Fibroblast of peridontal ligament (primary cell): Measurements from ENCODE around the gene CYSRT1.
A peak's percentile ranks its signal among the peaks of the same experiment; 100 is the strongest.

Experiments
- DNase-seq: peaks from one replicate; pipeline ENCODE4 v3.0.0-alpha.2; 2010; ENCODE audit errors: extremely low read depth

Gene CYSRT1

DNA sequence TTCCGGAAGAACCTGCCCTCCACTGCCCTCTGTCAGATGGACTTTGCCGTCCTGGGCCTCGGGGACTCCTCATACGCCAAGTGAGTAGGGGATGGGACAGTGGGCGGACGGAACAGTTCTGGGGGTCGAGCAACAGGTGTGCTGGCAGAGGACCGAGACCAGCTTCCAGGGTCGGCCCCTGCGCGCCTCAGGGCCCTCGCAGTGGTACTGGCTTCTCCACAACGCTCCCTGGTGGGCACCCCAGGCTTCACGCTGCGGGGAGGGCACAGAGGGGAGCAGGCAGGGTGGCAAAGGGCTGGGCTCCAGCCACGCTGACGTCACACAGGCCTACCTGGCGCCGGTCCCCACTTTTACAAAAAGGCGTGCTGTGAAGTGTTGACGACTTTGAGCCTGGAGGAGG, 12.5 kb upstream of the CYSRT1 start:
- DNase-seq: no peak

DNA sequence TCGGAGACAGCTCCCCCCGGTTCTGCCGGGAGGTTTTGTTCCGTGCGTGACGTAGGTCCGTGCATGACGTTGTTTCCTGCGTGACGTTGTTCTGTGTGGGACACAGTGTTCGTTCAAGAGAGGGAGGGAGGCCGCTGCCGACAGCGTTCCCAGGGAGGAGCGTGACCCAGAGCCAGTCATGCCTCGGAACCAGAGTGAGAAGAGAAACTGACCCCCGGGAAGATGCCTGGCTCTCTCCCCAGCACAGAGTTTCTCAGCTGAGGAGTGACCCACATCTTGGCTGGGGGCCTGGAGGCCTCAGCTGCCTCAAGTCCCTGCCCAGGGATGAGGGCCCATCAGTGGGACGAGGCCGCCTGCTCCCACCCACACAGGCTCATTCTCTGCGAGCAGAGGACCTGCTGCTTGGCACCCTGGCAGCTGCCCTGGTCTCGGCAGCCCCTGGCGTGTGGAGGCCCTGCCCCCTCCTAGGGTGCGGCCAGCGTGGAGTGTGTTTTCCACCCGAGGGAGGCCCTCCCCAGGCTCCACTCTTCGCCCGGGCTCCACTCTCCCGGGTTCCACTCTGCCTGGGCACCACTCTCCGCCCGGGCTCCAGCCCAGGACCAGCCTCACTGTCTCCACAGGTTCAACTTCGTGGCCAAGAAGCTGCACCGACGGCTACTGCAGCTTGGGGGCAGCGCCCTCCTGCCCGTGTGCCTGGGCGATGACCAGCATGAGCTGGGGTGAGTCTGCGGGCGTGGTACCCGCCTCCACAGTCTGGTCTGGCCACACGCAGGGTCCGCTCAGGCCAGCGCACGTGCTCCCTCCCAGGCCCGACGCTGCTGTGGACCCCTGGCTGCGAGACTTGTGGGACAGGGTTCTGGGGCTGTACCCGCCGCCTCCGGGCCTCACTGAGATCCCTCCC, 11.6 kb upstream of the CYSRT1 start:
- DNase-seq: no peak

DNA sequence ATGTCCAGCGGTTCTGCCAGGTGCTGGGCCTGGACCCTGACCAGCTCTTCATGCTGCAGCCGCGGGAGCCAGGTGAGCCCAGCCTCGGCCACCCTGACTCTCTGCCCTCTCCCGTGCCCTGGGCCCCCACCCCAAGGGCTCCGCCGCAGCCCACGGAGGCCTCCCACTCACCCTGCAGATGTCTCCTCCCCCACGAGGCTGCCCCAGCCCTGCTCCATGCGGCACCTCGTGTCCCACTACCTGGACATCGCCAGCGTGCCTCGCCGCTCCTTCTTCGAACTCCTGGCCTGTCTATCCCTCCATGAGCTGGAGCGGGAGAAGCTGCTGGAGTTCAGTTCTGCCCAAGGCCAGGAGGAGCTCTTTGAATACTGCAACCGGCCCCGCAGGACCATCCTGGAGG, 10.4 kb upstream of the CYSRT1 start:
- no peak for DNase-seq

- no peak for DNase-seq
Observed at GRCh38 chr9:137215196-137215986, 9.6 kb upstream of the CYSRT1 start.

- DNase-seq: no peak
Observed at GRCh38 chr9:137216188-137216965, 8.6 kb upstream of the CYSRT1 start.

- no peak for DNase-seq
Observed at GRCh38 chr9:137217276-137218211, 7.4 kb upstream of the CYSRT1 start.

DNA sequence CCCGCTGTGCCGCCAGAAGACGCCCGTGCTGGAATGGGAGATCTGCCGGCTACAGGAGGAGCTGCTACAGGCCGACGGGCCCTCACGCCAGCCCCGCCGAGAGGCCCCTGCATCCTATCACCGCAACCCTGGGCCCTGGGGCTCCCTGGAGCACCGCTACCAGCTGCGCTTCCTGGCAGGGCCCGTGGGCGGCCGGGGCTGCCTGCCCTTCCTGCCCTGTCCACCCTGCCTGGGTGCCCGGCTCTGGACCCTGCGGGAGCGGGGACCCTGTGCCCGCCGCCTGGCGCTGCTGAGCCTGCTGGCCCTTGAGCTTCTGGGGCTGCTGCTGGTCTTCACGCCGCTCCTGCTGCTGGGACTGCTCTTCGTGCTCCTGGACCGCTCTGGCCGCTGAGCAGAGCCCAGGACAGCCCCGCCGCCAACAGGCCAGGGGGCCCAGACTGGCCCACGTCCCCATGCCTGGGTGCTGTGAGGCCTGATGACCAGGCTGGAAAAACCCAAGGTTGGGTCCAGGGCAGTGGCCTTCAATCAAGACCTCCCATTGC, 6.7 kb upstream of the CYSRT1 start:
- no peak for DNase-seq

- no peak for DNase-seq
Observed at GRCh38 chr9:137218754-137219271, 6.2 kb upstream of the CYSRT1 start.

- no peak for DNase-seq
Observed at GRCh38 chr9:137219757-137220316, 5.1 kb upstream of the CYSRT1 start.

- DNase-seq: no peak
Observed at GRCh38 chr9:137220317-137221094, 4.5 kb upstream of the CYSRT1 start.

GRCh38 chr9:137221095-137221505, 3.9 kb upstream of the CYSRT1 start:
- no peak for DNase-seq

DNA sequence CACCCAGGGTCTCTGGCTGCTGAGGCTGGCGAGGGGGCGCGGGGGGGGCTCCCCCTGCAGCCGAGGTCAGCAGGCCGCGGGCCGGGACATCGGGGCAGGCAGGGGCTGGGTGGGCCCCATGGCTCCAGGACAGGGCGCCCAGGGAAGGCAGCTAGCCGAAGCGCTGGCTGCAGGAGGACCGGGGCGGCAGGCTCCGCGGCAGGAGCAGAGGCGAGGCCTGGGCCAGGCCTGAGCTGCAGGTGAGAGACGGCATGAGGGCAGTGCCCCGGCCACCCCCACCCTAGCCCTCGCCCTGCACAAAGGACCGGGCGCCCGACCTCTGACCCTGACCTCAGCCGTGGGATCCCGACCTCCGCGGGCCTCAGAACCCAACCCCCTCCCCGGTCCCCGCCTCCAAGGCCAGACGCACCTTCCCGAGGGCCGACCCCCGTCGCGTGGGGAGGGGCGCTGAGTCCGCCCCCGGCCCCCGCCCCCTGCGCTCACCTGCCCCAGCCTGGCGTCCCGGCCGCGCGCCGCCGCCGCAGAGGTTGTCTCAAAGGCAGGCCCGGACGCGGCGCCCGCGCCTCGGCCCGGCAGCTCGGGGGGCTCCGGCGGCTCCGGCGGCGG, 3.4 kb upstream of the CYSRT1 start:
- no peak for DNase-seq

- DNase-seq: no peak
Observed at GRCh38 chr9:137222190-137223077, 2.5 kb upstream of the CYSRT1 start, which contains the start of gene RNF208. RNF208 (minus strand) TSS chr9:137222240; CDS start chr9:137221212, 1,028 bp downstream.

GRCh38 chr9:137223078-137223970, 1.6 kb upstream of the CYSRT1 start:
- DNase-seq: peak; percentile 99

- no peak for DNase-seq
Observed at GRCh38 chr9:137225699-137226331, 841 bp downstream of the CYSRT1 start.

GRCh38 chr9:137226338-137227053, 1.5 kb downstream of the CYSRT1 start:
- DNase-seq: no peak
